H1 (cell line): Measurements from ENCODE around the gene MAML3. TPM values are rescaled to one million over a fixed set of nuclear protein-coding genes. Genes with fewer than 3 reads are reported as not detected.

Source experiments
- CTCF ChIA-PET: fragments of 300-600 bp; sonication (Branson Sonifier 250); formaldehyde crosslinking; loops from one replicate; lab custom pipeline; 2021; ENCODE audit not compliant: partially characterized antibody; lab: Charles Lee
- POLR2A ChIA-PET: fragments of 300-600 bp; sonication (Branson Sonifier 250); formaldehyde crosslinking; loops from one replicate; lab custom pipeline; 2021; ENCODE audit warnings: inconsistent platforms; ENCODE audit not compliant: partially characterized antibody; lab: Charles Lee
- DNase-seq, 2 experiments: peaks; one replicate each; pipeline versions ENCODE4 v3.0.0 to v3.0.0-alpha.2; 2010 to 2022; ENCODE audit warnings: low spot score in 2 of 2, low read depth in 1 of 2, mixed read lengths in 1 of 2
- FAIRE-seq: peaks from 2 replicates; lab custom pipeline; 2011; peaks lifted over from hg19 to GRCh38; lab: Jason Lieb, UNC
- H2AFZ ChIP-seq: 2 replicates; pipeline ENCODE4 v1.8.1; 2012; ENCODE audit warnings: low read length, inconsistent platforms
- H2AK5ac ChIP-seq: 2 replicates; pipeline ENCODE4 v1.6.1; 2013; ENCODE audit warnings: low read depth, low read length
- H2BK120ac ChIP-seq: replicated peaks from 2 replicates; pipeline ENCODE3; 2013; ENCODE audit warnings: low read depth, low read length, inconsistent platforms
- H2BK12ac ChIP-seq: 2 replicates; pipeline ENCODE4 v1.6.1; 2013; ENCODE audit warnings: low read depth, low read length
- H2BK15ac ChIP-seq: 2 replicates; pipeline ENCODE4 v1.6.1; 2013; ENCODE audit warnings: low read length
- H2BK20ac ChIP-seq: 2 replicates; pipeline ENCODE4 v1.6.1; 2013; ENCODE audit warnings: low read length
- H2BK5ac ChIP-seq: 2 replicates; pipeline ENCODE4 v1.6.1; 2013; ENCODE audit warnings: low read depth, low read length
- H3K14ac ChIP-seq: 2 replicates; pipeline ENCODE4 v1.6.1; 2013; ENCODE audit warnings: inconsistent platforms; ENCODE audit not compliant: insufficient read length
- H3K18ac ChIP-seq: 2 replicates; pipeline ENCODE4 v1.6.1; 2013; ENCODE audit warnings: low read length; ENCODE audit errors: extremely low read depth
- H3K23ac ChIP-seq: 2 replicates; pipeline ENCODE4 v1.6.1; 2013; ENCODE audit warnings: inconsistent platforms; ENCODE audit not compliant: insufficient read length
- H3K23me2 ChIP-seq: 2 replicates; pipeline ENCODE4 v1.6.1; 2013; ENCODE audit warnings: low read depth, low read length
- H3K27ac ChIP-seq: 2 replicates; pipeline ENCODE4 v1.6.1; 2011; ENCODE audit warnings: low read depth, low read length, inconsistent platforms
- H3K27me3 ChIP-seq, 4 experiments: replicated peaks in 1 of 4; 1 replicate in 1 of 4; 2 replicates in 3 of 4; pipeline versions ENCODE4 v1.6.1 to v1.8.1; 2011 to 2013; ENCODE audit warnings: low read length in 3 of 4, mild to moderate bottlenecking in 3 of 4, inconsistent platforms in 2 of 4, mixed read lengths in 2 of 4, moderate library complexity in 1 of 4; ENCODE audit not compliant: control insufficient read depth in 3 of 4, insufficient read depth in 3 of 4; ENCODE audit errors: extremely low read depth in 1 of 4
- H3K36me3 ChIP-seq, 4 experiments: 2 replicates each; pipeline versions ENCODE4 v1.6.1 to v1.8.1; 2011 to 2013; ENCODE audit warnings: mild to moderate bottlenecking in 4 of 4, low read length in 3 of 4, moderate library complexity in 2 of 4, control low read depth in 1 of 4, inconsistent platforms in 1 of 4; ENCODE audit not compliant: insufficient read depth in 4 of 4, control insufficient read depth in 2 of 4
- H3K4ac ChIP-seq: replicated peaks from 2 replicates; pipeline ENCODE3; 2013; ENCODE audit warnings: low read length, low read depth, mixed read lengths, inconsistent platforms; ENCODE audit not compliant: insufficient read length
- H3K4me1 ChIP-seq, 4 experiments: replicated peaks in 1 of 4; 1 replicate in 1 of 4; 2 replicates in 3 of 4; pipeline versions ENCODE4 v1.6.1 to v1.8.1; 2011 to 2013; ENCODE audit warnings: low read length in 3 of 4, inconsistent platforms in 2 of 4, mixed read lengths in 1 of 4; ENCODE audit not compliant: insufficient read depth in 4 of 4, control insufficient read depth in 3 of 4
- H3K4me2 ChIP-seq, 2 experiments: 2 replicates each; pipeline versions ENCODE4 v1.6.1 to v1.8.1; 2011 to 2013; ENCODE audit warnings: low read depth in 2 of 2, low read length in 2 of 2, control low read depth in 1 of 2, inconsistent platforms in 1 of 2, mild to moderate bottlenecking in 1 of 2; ENCODE audit not compliant: insufficient read depth in 1 of 2
- H3K4me3 ChIP-seq, 4 experiments: fragments of 200-600, 300-600 bp in 1 of 4; sonication (generic), shearing (Covaris generic), sonication (Bioruptor Twin) in 1 of 4; 2 replicates each; pipeline versions ENCODE4 v1.5.1 to v1.8.1; 2011 to 2016; ENCODE audit warnings: low read length in 4 of 4, low read depth in 3 of 4, control low read depth in 2 of 4, inconsistent platforms in 2 of 4, mild to moderate bottlenecking in 2 of 4, mixed read lengths in 1 of 4, moderate library complexity in 1 of 4; ENCODE audit not compliant: insufficient read depth in 2 of 4; ENCODE audit errors: extremely low read depth in 1 of 4
- H3K56ac ChIP-seq: replicated peaks from 2 replicates; pipeline ENCODE3; 2013; ENCODE audit warnings: low read depth, mild to moderate bottlenecking, mixed read lengths, low read length, inconsistent platforms; ENCODE audit not compliant: insufficient read length
- H3K79me1 ChIP-seq: 2 replicates; pipeline ENCODE4 v1.6.1; 2013; ENCODE audit warnings: low read depth, low read length, control low read depth
- H3K79me2 ChIP-seq, 2 experiments: 2 replicates each; pipeline versions ENCODE4 v1.6.1 to v1.8.1; 2012 to 2013; ENCODE audit warnings: low read length in 2 of 2, mild to moderate bottlenecking in 2 of 2, inconsistent platforms in 1 of 2; ENCODE audit not compliant: insufficient read depth in 2 of 2, control insufficient read depth in 1 of 2
- H3K9ac ChIP-seq, 4 experiments: replicated peaks in 1 of 4; 1 replicate in 1 of 4; 2 replicates in 3 of 4; pipeline versions ENCODE4 v1.6.1 to v1.8.1; 2011 to 2013; ENCODE audit warnings: low read depth in 3 of 4, low read length in 3 of 4, control low read depth in 2 of 4, mild to moderate bottlenecking in 2 of 4, moderate library complexity in 2 of 4, inconsistent platforms in 1 of 4; ENCODE audit errors: extremely low read depth in 1 of 4
- H3K9me3 ChIP-seq, 2 experiments: 2 replicates each; pipeline versions ENCODE4 v1.6.1 to v1.8.1; 2012 to 2013; ENCODE audit warnings: mild to moderate bottlenecking in 2 of 2, moderate library complexity in 2 of 2, control low read depth in 1 of 2, inconsistent platforms in 1 of 2, low read depth in 1 of 2, low read length in 1 of 2, mixed read lengths in 1 of 2; ENCODE audit not compliant: insufficient read depth in 2 of 2
- H4K20me1 ChIP-seq, 2 experiments: replicated peaks in 1 of 2; 2 replicates each; pipeline versions ENCODE3 to v1.8.1; 2011 to 2013; ENCODE audit warnings: inconsistent platforms in 2 of 2, low read length in 2 of 2, mild to moderate bottlenecking in 1 of 2; ENCODE audit not compliant: insufficient read depth in 2 of 2, control insufficient read depth in 1 of 2
- H4K5ac ChIP-seq: 2 replicates; pipeline ENCODE4 v1.6.1; 2013; ENCODE audit warnings: low read length, low read depth, mixed read lengths, inconsistent platforms; ENCODE audit not compliant: insufficient read length
- H4K8ac ChIP-seq: 2 replicates; pipeline ENCODE4 v1.8.0; 2013; ENCODE audit warnings: mild to moderate bottlenecking, moderate library complexity, low read length, inconsistent platforms; ENCODE audit not compliant: insufficient read depth; ENCODE audit errors: extremely low read depth
- H4K91ac ChIP-seq: replicated peaks from 2 replicates; pipeline ENCODE3; 2013; ENCODE audit warnings: low read length, mixed read lengths, inconsistent platforms; ENCODE audit not compliant: insufficient read length
- ATF2 ChIP-seq: IDR thresholded peaks from 2 replicates; pipeline ENCODE4 v1.6.1; 2012; ENCODE audit warnings: low read length, inconsistent platforms
- BACH1 ChIP-seq: IDR thresholded peaks from 2 replicates; pipeline ENCODE4 v1.6.1; 2012; ENCODE audit warnings: low read length, improper control_type of control experiment
- CTCF ChIP-seq, 3 experiments: IDR thresholded peaks; 1 replicate in 2 of 3; 2 replicates in 1 of 3; pipeline versions ENCODE4 v1.5.1 to v1.6.1; 2011; ENCODE audit warnings: low read length in 3 of 3, mild to moderate bottlenecking in 3 of 3, inconsistent platforms in 2 of 3, low read depth in 1 of 3, moderate library complexity in 1 of 3; ENCODE audit not compliant: insufficient read depth in 1 of 3; ENCODE audit errors: control extremely low read depth in 1 of 3
- POU5F1 ChIP-seq: IDR thresholded peaks from 2 replicates; pipeline ENCODE4 v1.6.1; 2011; ENCODE audit warnings: low read depth, mild to moderate bottlenecking, low read length, moderate library complexity
- SIN3A ChIP-seq, 2 experiments: IDR thresholded peaks in 1 of 2; conservative IDR thresholded peaks in 1 of 2; 2 replicates each; pipeline ENCODE4 v1.6.1; 2011 to 2012; ENCODE audit warnings: low read length in 2 of 2, improper control_type of control experiment in 1 of 2, low read depth in 1 of 2, mild to moderate bottlenecking in 1 of 2
- TCF12 ChIP-seq: IDR thresholded peaks from 2 replicates; pipeline ENCODE4 v1.6.1; 2011; ENCODE audit warnings: low read depth, mild to moderate bottlenecking, low read length
- WGBS, 2 experiments: shearing (Covaris generic) in 1 of 2; methylation state at CpG; one replicate each; pipeline versions ENCODE4 v1.1.6 to v1.1.7; 2013 to 2015; ENCODE audit warnings: low lambda C conversion rate in 2 of 2, mixed read lengths in 2 of 2, inconsistent platforms in 1 of 2, low coverage in 1 of 2, missing lambda C conversion rate in 1 of 2; ENCODE audit not compliant: insufficient replicate concordance in 2 of 2, insufficient coverage in 1 of 2, insufficient read length in 1 of 2; ENCODE audit errors: extremely low coverage in 1 of 2, missing lambda C conversion rate in 1 of 2; 5-methylcytosine and 5-hydroxymethylcytosine counted together
- polyA plus RNA-seq, 7 experiments: library from polyadenylated mRNA; depleted of rRNA in 3 of 7; stranded (reverse) in 5 of 7; unstranded in 2 of 7; fragments of >200 nt in 5 of 7; fragments of 200-250 nt in 2 of 7; gene quantifications; 1 replicate in 5 of 7; 2 replicates in 1 of 7; 4 replicates in 1 of 7; pipeline versions ENCODE4 v1.2.1 to v1.2.3, GENCODE V29; 2011 to 2013; ENCODE audit warnings: missing spikeins in 2 of 7, mixed read lengths in 2 of 7
- total RNA-seq: library from RNA; stranded (reverse); fragmentation: NEBNext Ultra II Directional; extraction: Animal tissue kit (Norgen Biotek cat#: 25700); gene quantifications from 2 replicates; pipeline ENCODE4 v1.2.1, GENCODE V29; 2021

The MAML3 gene
- total and polyA plus RNA-seq, 2 of the 8 experiments (the other 6 are each of a cell fraction or from before 2014, with no cell fraction given), result 2.1 to 5.7 TPM

GRCh38 chr4:140102421-140102820 is 51.6 kb downstream of the MAML3 start:
- H3K23me2 ChIP-seq, result no peaks in the 10 kb centered on the region
- H3K23ac ChIP-seq, result no peak overlapping the region
- no peak overlapping the region for H3K4ac ChIP-seq
- H2AFZ ChIP-seq, result no peak overlapping the region
- no peak overlapping the region for H3K56ac ChIP-seq
- H2BK12ac ChIP-seq, result no peak overlapping the region
- H3K4me3 ChIP-seq, result no peak overlapping the region
- no peak overlapping the region for H4K8ac ChIP-seq
- H3K36me3 ChIP-seq, result no peaks in the 10 kb centered on the region
- no peak for TF ChIP-seq ATF2
- no peak for TF ChIP-seq BACH1
- TF ChIP-seq POU5F1, result no peak
- TF ChIP-seq CTCF (IDR thresholded peaks at IDR 0.05; ENCODE audit: control extremely low read depth in 1 of 3, insufficient read depth in 1 of 3, low read depth in 1 of 3, low read length in 3 of 3), result no peak
- no peak for TF ChIP-seq TCF12
- TF ChIP-seq SIN3A (conservative IDR thresholded peaks at IDR 0.05 in 1 of 2, IDR thresholded peaks at IDR 0.05 in 1 of 2; ENCODE audit: low read depth in 1 of 2, low read length in 2 of 2), result no peak
- TF ChIP-seq, all 59 proteins: peak for 0
- Histone ChIP-seq H3K79me1 (peaks cover 2% of the 10 kb centered on the region; the same call in 1 of the 2 replicates), H3K14ac (no peak overlapping the region), H2AK5ac (no peak overlapping the region), H2BK120ac (no peak overlapping the region), H3K18ac (no peak overlapping the region), H3K4me2 (no peak overlapping the region), H3K27me3 (no peaks in the 10 kb centered on the region), H4K20me1 (peaks cover 1 to 2% of the 10 kb centered on the region in 2 experiments), H3K79me2 (no peaks in the 10 kb centered on the region), H3K9ac (no peak overlapping the region), H2BK15ac (no peak overlapping the region), H3K27ac (no peak overlapping the region), H4K91ac (no peak overlapping the region), H2BK20ac (no peak overlapping the region), H2BK5ac (no peak overlapping the region), H3K4me1 (no peaks in the 10 kb centered on the region; a peak in 1 of 7 replicates), H3K9me3 (no peaks in the 10 kb centered on the region), H4K5ac (no peak overlapping the region)
- ChIA-PET POLR2A (no interaction called here), CTCF (interaction anchor here (0.6 to 1.8 kb wide), 4 partner anchors 13 to 89 kb away, joined by 3 to 7 read pairs (median 3); no protein-coding TSS in a partner anchor)
- no peak for FAIRE-seq
- no peak for DNase-seq
- WGBS, 2 experiments, result 79% methylated on average over 3 of the region's 3 CpGs; no CpG with 5 or more reads in 1 of the 2 experiments
